ENCODE data around the gene HOXA9.

Gene HOXA9

GRCh38 chr7:27144781-27145164 lies 20.6 kb downstream of the HOXA9 start:
- TF ChIP-seq RARB (CRISPR knock-in tag; IDR thresholded peaks at IDR 0.05): no peak
- TF ChIP-seq ZFP30 (CRISPR knock-in tag; IDR thresholded peaks at IDR 0.05): no peak
- no peak for TF ChIP-seq TOX (CRISPR knock-in tag; IDR thresholded peaks at IDR 0.05; ENCODE audit: borderline replicate concordance)
- TF ChIP-seq BACH2 (CRISPR knock-in tag; IDR thresholded peaks at IDR 0.05; ENCODE audit: borderline replicate concordance): no peak
- TF ChIP-seq ARNTL (CRISPR knock-in tag; IDR thresholded peaks at IDR 0.05; ENCODE audit: borderline replicate concordance, low read depth): no peak
- no peak for TF ChIP-seq ZNF8 (CRISPR knock-in tag; IDR thresholded peaks at IDR 0.05)
- TF ChIP-seq TCF4 (CRISPR knock-in tag; IDR thresholded peaks at IDR 0.05; ENCODE audit: borderline replicate concordance): no peak
- TF ChIP-seq CSRNP3 (CRISPR knock-in tag; IDR thresholded peaks at IDR 0.05): no peak
- TF ChIP-seq CREB5 (CRISPR knock-in tag; IDR thresholded peaks at IDR 0.05; ENCODE audit: low read depth): no peak
- TF ChIP-seq ZC3H10 (CRISPR knock-in tag; IDR thresholded peaks at IDR 0.05): no peak
- TF ChIP-seq ESRRG (CRISPR knock-in tag; IDR thresholded peaks at IDR 0.05): no peak
- TF ChIP-seq ZNF565 (CRISPR knock-in tag; conservative IDR thresholded peaks at IDR 0.05; ENCODE audit: low read depth): no peak
- TF ChIP-seq ISL1 (CRISPR knock-in tag; IDR thresholded peaks at IDR 0.05): no peak
- TF ChIP-seq SNAI2 (CRISPR knock-in tag; IDR thresholded peaks at IDR 0.05): no peak
- TF ChIP-seq TSHZ2 (CRISPR knock-in tag; IDR thresholded peaks at IDR 0.05): no peak
- TF ChIP-seq ZFP3 (CRISPR knock-in tag; IDR thresholded peaks at IDR 0.05): no peak
- TF ChIP-seq GLIS3 (CRISPR knock-in tag; IDR thresholded peaks at IDR 0.05): no peak
- no peak for TF ChIP-seq POU6F1 (CRISPR knock-in tag; IDR thresholded peaks at IDR 0.05; ENCODE audit: borderline replicate concordance, low read depth)
- no peak for ATAC-seq

GRCh38 chr7:27143950-27144780 lies 21.2 kb downstream of the HOXA9 start:
- TF ChIP-seq ISL1 (CRISPR knock-in tag; IDR thresholded peaks at IDR 0.05) (no peak), ARNTL (CRISPR knock-in tag; IDR thresholded peaks at IDR 0.05; ENCODE audit: borderline replicate concordance, low read depth) (no peak), TCF4 (CRISPR knock-in tag; IDR thresholded peaks at IDR 0.05; ENCODE audit: borderline replicate concordance) (no peak), CSRNP3 (CRISPR knock-in tag; IDR thresholded peaks at IDR 0.05) (no peak), POU6F1 (CRISPR knock-in tag; IDR thresholded peaks at IDR 0.05; ENCODE audit: borderline replicate concordance, low read depth) (no peak), GLIS3 (CRISPR knock-in tag; IDR thresholded peaks at IDR 0.05) (no peak), PPARA (CRISPR knock-in tag; IDR thresholded peaks at IDR 0.05; ENCODE audit: borderline replicate concordance) (no peak), ZFP3 (CRISPR knock-in tag; IDR thresholded peaks at IDR 0.05) (no peak), OSR1 (CRISPR knock-in tag; IDR thresholded peaks at IDR 0.05) (no peak), SNAI2 (CRISPR knock-in tag; IDR thresholded peaks at IDR 0.05) (no peak), CSDC2 (CRISPR knock-in tag; IDR thresholded peaks at IDR 0.05) (no peak), TOX (CRISPR knock-in tag; IDR thresholded peaks at IDR 0.05; ENCODE audit: borderline replicate concordance) (no peak), CREB5 (CRISPR knock-in tag; IDR thresholded peaks at IDR 0.05; ENCODE audit: low read depth) (no peak)
- ATAC-seq: no peak
